HCT116 (cell line): ENCODE data around the gene OR2H2. TPM values are rescaled to one million over a fixed set of nuclear protein-coding genes. Genes with fewer than 3 reads are reported as not detected.

Source experiments
- ATAC-seq: fragments of 200-7000 bp; cut with Tn5 transposase; 2 replicates; pipeline ENCODE4 v1.9.1; 2020; ENCODE audit warnings: mild to moderate bottlenecking, moderate library complexity
- BruUV-seq: library from RNA; stranded (reverse); fragments of 400-500 nt; replicated peaks from 2 replicates; lab custom pipeline; 2021; lab: Mats Ljungman, UMichigan
- CTCF ChIA-PET: fragments of 300-600 bp; sonication (Branson Sonifier 250); formaldehyde crosslinking; loops from one replicate; lab custom pipeline; 2021; ENCODE audit warnings: antibody characterized with exemption; lab: Charles Lee
- POLR2A ChIA-PET: fragments of 300-600, 350-600 bp; sonication (Branson Sonifier 250); formaldehyde crosslinking; loops from one replicate; lab custom pipeline; 2021; ENCODE audit warnings: antibody characterized with exemption; lab: Charles Lee
- RAD21 ChIA-PET, 2 experiments: fragments of 300-600 bp; sonication (Branson Sonifier 250); formaldehyde crosslinking; loops; one replicate each; lab custom pipeline; 2023; ENCODE audit warnings: low total read pairs in 2 of 2; ENCODE audit not compliant: uncharacterized antibody in 2 of 2, unreplicated experiment in 2 of 2, low non-redundant PET in 1 of 2; lab: Charles Lee
- DNase-seq: peaks from one replicate; pipeline ENCODE4 v3.0.0-alpha.2; 2010; ENCODE audit warnings: low read depth, low spot score
- H2AFZ ChIP-seq: fragments of 200-600 bp; shearing (Covaris generic), sonication (generic); 2 replicates; pipeline ENCODE4 v1.6.1; 2017; ENCODE audit warnings: low read depth, mixed run types, mixed read lengths, antibody characterized with exemption, low read length; ENCODE audit not compliant: poor library complexity, severe bottlenecking
- H3K27ac ChIP-seq: 2 replicates; pipeline ENCODE4 v1.5.1; 2012; ENCODE audit warnings: low read depth, low read length
- H3K27me3 ChIP-seq: fragments of 200-600 bp; sonication (generic); 2 replicates; pipeline ENCODE4 v1.6.1; 2016; ENCODE audit warnings: mixed run types, low read length, mixed read lengths; ENCODE audit not compliant: insufficient read depth
- H3K36me3 ChIP-seq, 2 experiments: fragments of 200-500 bp in 1 of 2; fragments of 200-600 bp in 1 of 2; sonication (Bioruptor generic) in 1 of 2; sonication (generic) in 1 of 2; 2 replicates each; pipeline versions ENCODE4 v1.5.1 to v1.6.1; 2014 to 2016; ENCODE audit warnings: low read length in 2 of 2, inconsistent platforms in 1 of 2, mixed read lengths in 1 of 2, mixed run types in 1 of 2; ENCODE audit not compliant: insufficient read depth in 2 of 2, control insufficient read depth in 1 of 2
- H3K4me1 ChIP-seq, 2 experiments: fragments of 200-600 bp in 1 of 2; sonication (generic) in 1 of 2; 2 replicates each; pipeline versions ENCODE4 v1.5.1 to v1.6.1; 2012 to 2017; ENCODE audit warnings: low read length in 2 of 2, inconsistent platforms in 1 of 2, mild to moderate bottlenecking in 1 of 2, mixed read lengths in 1 of 2, mixed run types in 1 of 2, moderate library complexity in 1 of 2; ENCODE audit not compliant: insufficient read depth in 2 of 2, control insufficient read depth in 1 of 2
- H3K4me2 ChIP-seq: fragments of 200-600 bp; sonication (generic); 2 replicates; pipeline ENCODE4 v1.6.1; 2017; ENCODE audit warnings: mixed run types, low read length, mixed read lengths
- H3K4me3 ChIP-seq, 2 experiments: fragments of 200-600 bp in 1 of 2; sonication (generic) in 1 of 2; replicated peaks in 1 of 2; 2 replicates each; pipeline ENCODE4 v1.5.1; 2011 to 2016; ENCODE audit warnings: low read length in 2 of 2, control low read depth in 1 of 2, low read depth in 1 of 2, mild to moderate bottlenecking in 1 of 2, mixed read lengths in 1 of 2, mixed run types in 1 of 2
- H3K79me2 ChIP-seq: fragments of 200-600 bp; sonication (generic); 2 replicates; pipeline ENCODE4 v1.6.1; 2017; ENCODE audit warnings: mild to moderate bottlenecking, mixed run types, low read length, moderate library complexity, mixed read lengths; ENCODE audit not compliant: insufficient read depth
- H3K9ac ChIP-seq: fragments of 200-600 bp; sonication (generic); 2 replicates; pipeline ENCODE4 v1.6.1; 2016; ENCODE audit warnings: low read length, mixed read lengths
- H3K9me2 ChIP-seq: fragments of 200-600 bp; sonication (generic), shearing (Covaris generic); 2 replicates; pipeline ENCODE4 v1.6.1; 2017; ENCODE audit warnings: mixed run types, mild to moderate bottlenecking, moderate library complexity; ENCODE audit not compliant: insufficient read depth
- H3K9me3 ChIP-seq, 2 experiments: fragments of 200-500 bp in 1 of 2; fragments of 200-600 bp in 1 of 2; sonication (Bioruptor generic) in 1 of 2; sonication (generic) in 1 of 2; 2 replicates each; pipeline ENCODE4 v1.6.1; 2014 to 2017; ENCODE audit warnings: low read length in 2 of 2, mixed read lengths in 2 of 2, inconsistent platforms in 1 of 2, low read depth in 1 of 2, mild to moderate bottlenecking in 1 of 2, mixed run types in 1 of 2, moderate library complexity in 1 of 2; ENCODE audit not compliant: control insufficient read depth in 1 of 2, insufficient read depth in 1 of 2
- H4K20me1 ChIP-seq: fragments of 200-600 bp; sonication (generic), shearing (Covaris generic); 2 replicates; pipeline ENCODE4 v1.6.1; 2017; ENCODE audit warnings: mixed run types, mild to moderate bottlenecking, moderate library complexity; ENCODE audit not compliant: insufficient read depth
- JUND ChIP-seq: IDR thresholded peaks from 2 replicates; pipeline ENCODE4 v1.6.1; 2012
- REST ChIP-seq: IDR thresholded peaks from 2 replicates; pipeline ENCODE4 v1.6.1; 2012; ENCODE audit warnings: low read depth
- intact Hi-C: fragments of 100-400 bp; cut with micrococcal nuclease; formaldehyde crosslinking; loops from 2 replicates; pipeline ENCODE4 v1.10.0; 2022
- total RNA-seq: library from RNA; stranded (reverse); gene quantifications from one replicate; pipeline ENCODE4 v1.2.1, GENCODE V29; 2021; ENCODE audit not compliant: unreplicated experiment
- TF ChIP-seq, protein P1 (sequence below), 3 experiments: fragments of 200-600 bp in 1 of 3; sonication (generic) in 1 of 3; IDR thresholded peaks in 2 of 3; conservative IDR thresholded peaks in 1 of 3; 2 replicates each; pipeline ENCODE4 v1.5.1; 2012 to 2017; ENCODE audit warnings: low read depth in 2 of 3, low read length in 2 of 3, antibody characterized with exemption in 1 of 3, borderline replicate concordance in 1 of 3, control low read depth in 1 of 3, mild to moderate bottlenecking in 1 of 3, mixed read lengths in 1 of 3, mixed run types in 1 of 3, moderate library complexity in 1 of 3; ENCODE audit not compliant: insufficient read depth in 1 of 3

OR2H2 gene
- total RNA-seq, 1 experiment from 2014 or later: not detected

GRCh38 chr6:29567991-29568390, 16.9 kb upstream of the OR2H2 start (continued):
- TF ChIP-seq REST: no peak
- TF ChIP-seq, all 23 proteins: peak for 0

GRCh38 chr6:29576056-29576455, 8.9 kb upstream of the OR2H2 start:
- H3K4me3 ChIP-seq: no peak overlapping the region
- ChIA-PET CTCF (no interaction called here), POLR2A (no interaction called here)
- ATAC-seq (no peak), DNase-seq (no peak)
- H3K9me2 ChIP-seq: no peaks in the 10 kb centered on the region
- H3K79me2 ChIP-seq: no peaks in the 10 kb centered on the region
- intact Hi-C loops: no loop called here
- H2AFZ ChIP-seq: no peak overlapping the region
- no peaks in the 10 kb centered on the region for H3K4me1 ChIP-seq
- no TSS peak for BruUV-seq
- TF ChIP-seq JUND: no peak
- no peak for TF ChIP-seq REST
- TF ChIP-seq, protein P1, sequence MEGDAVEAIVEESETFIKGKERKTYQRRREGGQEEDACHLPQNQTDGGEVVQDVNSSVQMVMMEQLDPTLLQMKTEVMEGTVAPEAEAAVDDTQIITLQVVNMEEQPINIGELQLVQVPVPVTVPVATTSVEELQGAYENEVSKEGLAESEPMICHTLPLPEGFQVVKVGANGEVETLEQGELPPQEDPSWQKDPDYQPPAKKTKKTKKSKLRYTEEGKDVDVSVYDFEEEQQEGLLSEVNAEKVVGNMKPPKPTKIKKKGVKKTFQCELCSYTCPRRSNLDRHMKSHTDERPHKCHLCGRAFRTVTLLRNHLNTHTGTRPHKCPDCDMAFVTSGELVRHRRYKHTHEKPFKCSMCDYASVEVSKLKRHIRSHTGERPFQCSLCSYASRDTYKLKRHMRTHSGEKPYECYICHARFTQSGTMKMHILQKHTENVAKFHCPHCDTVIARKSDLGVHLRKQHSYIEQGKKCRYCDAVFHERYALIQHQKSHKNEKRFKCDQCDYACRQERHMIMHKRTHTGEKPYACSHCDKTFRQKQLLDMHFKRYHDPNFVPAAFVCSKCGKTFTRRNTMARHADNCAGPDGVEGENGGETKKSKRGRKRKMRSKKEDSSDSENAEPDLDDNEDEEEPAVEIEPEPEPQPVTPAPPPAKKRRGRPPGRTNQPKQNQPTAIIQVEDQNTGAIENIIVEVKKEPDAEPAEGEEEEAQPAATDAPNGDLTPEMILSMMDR (IDR thresholded peaks at IDR 0.05 in 2 of 3, conservative IDR thresholded peaks at IDR 0.05 in 1 of 3; ENCODE audit: borderline replicate concordance in 1 of 3, insufficient read depth in 1 of 3, low read depth in 2 of 3, low read length in 2 of 3): no peak
- TF ChIP-seq, all 23 proteins: peak for 0
- H4K20me1 ChIP-seq: no peaks in the 10 kb centered on the region
- no peaks in the 10 kb centered on the region for H3K9me3 ChIP-seq
- no peaks in the 10 kb centered on the region for H3K36me3 ChIP-seq
- H3K9ac ChIP-seq: no peak overlapping the region
- RAD21 ChIA-PET: no interaction called here
- H3K27me3 ChIP-seq: peaks cover 28% of the 10 kb centered on the region
- H3K4me2 ChIP-seq: no peak overlapping the region
- H3K27ac ChIP-seq: no peak overlapping the region
